Suprapubic skin (tissue), 3 donors: ENCODE measurements around the gene HNF1A.

Experiments
- POLR2A ChIP-seq, 2 donors: fragments of 450-650 bp; IDR thresholded peaks; one replicate each; pipeline ENCODE4 v1.6.1; 2017; ENCODE audit warnings: antibody characterized with exemption in 2 of 2, mild to moderate bottlenecking in 2 of 2, moderate library complexity in 2 of 2
- TF ChIP-seq, protein P1 (sequence below), 2 donors: fragments of 200-600 bp in 1 of 2; fragments of 450-650 bp in 1 of 2; sonication (generic) in 1 of 2; IDR thresholded peaks; one replicate each; pipeline ENCODE4 v1.5.1; 2016 to 2019; ENCODE audit warnings: antibody characterized with exemption in 2 of 2, mild to moderate bottlenecking in 1 of 2, moderate library complexity in 1 of 2

DNA sequence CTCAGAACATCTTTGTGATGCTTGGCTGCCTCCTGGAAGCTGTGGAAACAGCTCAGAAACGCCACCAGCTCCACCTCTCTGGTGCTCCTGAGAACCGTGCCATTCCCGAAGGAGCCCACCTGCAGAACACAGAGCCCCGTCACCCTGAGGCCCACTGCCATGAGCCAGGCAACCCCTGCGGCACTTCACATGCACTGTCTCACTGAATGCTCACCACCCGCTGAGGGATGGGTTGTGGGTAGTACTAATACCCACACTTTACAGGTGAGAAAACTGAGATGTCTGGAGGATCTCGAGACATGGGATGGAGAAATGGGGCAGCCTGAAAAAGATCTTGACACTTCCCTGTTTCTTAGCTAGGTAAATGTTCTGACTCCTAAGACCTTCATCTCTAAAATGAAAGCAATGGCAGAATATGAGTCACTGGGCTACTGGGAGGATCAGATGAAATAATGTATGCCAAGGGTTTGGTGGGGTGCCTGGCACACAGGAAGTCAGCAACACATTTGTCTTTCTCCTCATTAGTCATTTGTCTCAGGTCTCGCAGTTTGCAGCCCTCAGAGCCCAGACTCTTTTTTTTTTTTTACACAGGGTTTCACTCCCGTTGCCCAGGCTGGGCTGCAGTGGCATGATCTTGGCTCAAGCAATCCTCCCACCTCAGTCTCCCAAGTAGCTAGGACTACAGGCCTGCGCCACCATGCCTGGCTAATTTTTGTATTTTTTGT, 55.4 kb downstream of the HNF1A start:
- TF ChIP-seq, protein P1, sequence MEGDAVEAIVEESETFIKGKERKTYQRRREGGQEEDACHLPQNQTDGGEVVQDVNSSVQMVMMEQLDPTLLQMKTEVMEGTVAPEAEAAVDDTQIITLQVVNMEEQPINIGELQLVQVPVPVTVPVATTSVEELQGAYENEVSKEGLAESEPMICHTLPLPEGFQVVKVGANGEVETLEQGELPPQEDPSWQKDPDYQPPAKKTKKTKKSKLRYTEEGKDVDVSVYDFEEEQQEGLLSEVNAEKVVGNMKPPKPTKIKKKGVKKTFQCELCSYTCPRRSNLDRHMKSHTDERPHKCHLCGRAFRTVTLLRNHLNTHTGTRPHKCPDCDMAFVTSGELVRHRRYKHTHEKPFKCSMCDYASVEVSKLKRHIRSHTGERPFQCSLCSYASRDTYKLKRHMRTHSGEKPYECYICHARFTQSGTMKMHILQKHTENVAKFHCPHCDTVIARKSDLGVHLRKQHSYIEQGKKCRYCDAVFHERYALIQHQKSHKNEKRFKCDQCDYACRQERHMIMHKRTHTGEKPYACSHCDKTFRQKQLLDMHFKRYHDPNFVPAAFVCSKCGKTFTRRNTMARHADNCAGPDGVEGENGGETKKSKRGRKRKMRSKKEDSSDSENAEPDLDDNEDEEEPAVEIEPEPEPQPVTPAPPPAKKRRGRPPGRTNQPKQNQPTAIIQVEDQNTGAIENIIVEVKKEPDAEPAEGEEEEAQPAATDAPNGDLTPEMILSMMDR (IDR thresholded peaks at IDR 0.05) = no peak
- no peak for TF ChIP-seq POLR2A (IDR thresholded peaks at IDR 0.05)
